SU-DHL-6 (cell line): ENCODE measurements around the gene SRGAP1.

ENCODE experiments used
- EZH2phosphoT487 ChIP-seq: fragments of 200-600 bp; sonication (generic), shearing (Covaris generic); conservative IDR thresholded peaks from 2 replicates; pipeline ENCODE4 v1.6.1; 2018; ENCODE audit warnings: mild to moderate bottlenecking, antibody characterized with exemption, low read length, moderate library complexity, mixed read lengths
- TF ChIP-seq, protein P1 (sequence below): fragments of 200-600 bp; sonication (generic); IDR thresholded peaks from one replicate; pipeline ENCODE4 v1.5.1; 2017; ENCODE audit warnings: antibody characterized with exemption, mild to moderate bottlenecking, low read length, moderate library complexity; ENCODE audit not compliant: insufficient read depth, poor library complexity, severe bottlenecking

DNA sequence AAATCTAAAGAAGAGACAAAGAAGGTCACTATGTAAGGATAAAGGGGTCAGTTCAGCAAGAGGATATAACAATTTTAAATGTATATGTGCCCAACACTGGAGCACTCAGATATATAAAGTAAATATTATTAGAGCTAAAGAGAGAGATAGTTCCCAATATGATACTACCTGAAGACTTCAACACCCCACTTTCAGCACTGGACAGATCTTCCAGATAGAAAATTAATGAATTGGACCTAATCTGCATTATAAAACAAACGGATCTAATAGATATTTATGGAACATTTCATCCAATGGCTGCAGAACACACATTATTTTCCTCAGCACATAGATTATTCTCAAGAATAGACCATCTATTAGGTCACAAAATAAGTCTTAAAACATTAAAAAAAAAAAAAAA is 24.1 kb upstream of the SRGAP1 start:
- TF ChIP-seq, protein P1, sequence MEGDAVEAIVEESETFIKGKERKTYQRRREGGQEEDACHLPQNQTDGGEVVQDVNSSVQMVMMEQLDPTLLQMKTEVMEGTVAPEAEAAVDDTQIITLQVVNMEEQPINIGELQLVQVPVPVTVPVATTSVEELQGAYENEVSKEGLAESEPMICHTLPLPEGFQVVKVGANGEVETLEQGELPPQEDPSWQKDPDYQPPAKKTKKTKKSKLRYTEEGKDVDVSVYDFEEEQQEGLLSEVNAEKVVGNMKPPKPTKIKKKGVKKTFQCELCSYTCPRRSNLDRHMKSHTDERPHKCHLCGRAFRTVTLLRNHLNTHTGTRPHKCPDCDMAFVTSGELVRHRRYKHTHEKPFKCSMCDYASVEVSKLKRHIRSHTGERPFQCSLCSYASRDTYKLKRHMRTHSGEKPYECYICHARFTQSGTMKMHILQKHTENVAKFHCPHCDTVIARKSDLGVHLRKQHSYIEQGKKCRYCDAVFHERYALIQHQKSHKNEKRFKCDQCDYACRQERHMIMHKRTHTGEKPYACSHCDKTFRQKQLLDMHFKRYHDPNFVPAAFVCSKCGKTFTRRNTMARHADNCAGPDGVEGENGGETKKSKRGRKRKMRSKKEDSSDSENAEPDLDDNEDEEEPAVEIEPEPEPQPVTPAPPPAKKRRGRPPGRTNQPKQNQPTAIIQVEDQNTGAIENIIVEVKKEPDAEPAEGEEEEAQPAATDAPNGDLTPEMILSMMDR = no peak
- TF ChIP-seq EZH2phosphoT487 = no peak
